H1 (cell line): ENCODE results near the gene XPO1. TPM values are rescaled to one million over a fixed set of nuclear protein-coding genes. Genes with fewer than 3 reads are reported as not detected.

Experiments used
- CTCF ChIA-PET: fragments of 300-600 bp; sonication (Branson Sonifier 250); formaldehyde crosslinking; loops from one replicate; lab custom pipeline; 2021; ENCODE audit not compliant: partially characterized antibody; lab: Charles Lee
- POLR2A ChIA-PET: fragments of 300-600 bp; sonication (Branson Sonifier 250); formaldehyde crosslinking; loops from one replicate; lab custom pipeline; 2021; ENCODE audit warnings: inconsistent platforms; ENCODE audit not compliant: partially characterized antibody; lab: Charles Lee
- DNase-seq, 2 experiments: peaks; one replicate each; pipeline versions ENCODE4 v3.0.0 to v3.0.0-alpha.2; 2010 to 2022; ENCODE audit warnings: low spot score in 2 of 2, low read depth in 1 of 2, mixed read lengths in 1 of 2
- FAIRE-seq: peaks from 2 replicates; lab custom pipeline; 2011; peaks lifted over from hg19 to GRCh38; lab: Jason Lieb, UNC
- H2AFZ ChIP-seq: 2 replicates; pipeline ENCODE4 v1.8.1; 2012; ENCODE audit warnings: low read length, inconsistent platforms
- H2AK5ac ChIP-seq: 2 replicates; pipeline ENCODE4 v1.6.1; 2013; ENCODE audit warnings: low read depth, low read length
- H2BK120ac ChIP-seq: replicated peaks from 2 replicates; pipeline ENCODE3; 2013; ENCODE audit warnings: low read depth, low read length, inconsistent platforms
- H2BK12ac ChIP-seq: 2 replicates; pipeline ENCODE4 v1.6.1; 2013; ENCODE audit warnings: low read depth, low read length
- H2BK15ac ChIP-seq: 2 replicates; pipeline ENCODE4 v1.6.1; 2013; ENCODE audit warnings: low read length
- H2BK20ac ChIP-seq: 2 replicates; pipeline ENCODE4 v1.6.1; 2013; ENCODE audit warnings: low read length
- H2BK5ac ChIP-seq: 2 replicates; pipeline ENCODE4 v1.6.1; 2013; ENCODE audit warnings: low read depth, low read length
- H3K14ac ChIP-seq: 2 replicates; pipeline ENCODE4 v1.6.1; 2013; ENCODE audit warnings: inconsistent platforms; ENCODE audit not compliant: insufficient read length
- H3K18ac ChIP-seq: 2 replicates; pipeline ENCODE4 v1.6.1; 2013; ENCODE audit warnings: low read length; ENCODE audit errors: extremely low read depth
- H3K23ac ChIP-seq: 2 replicates; pipeline ENCODE4 v1.6.1; 2013; ENCODE audit warnings: inconsistent platforms; ENCODE audit not compliant: insufficient read length
- H3K23me2 ChIP-seq: 2 replicates; pipeline ENCODE4 v1.6.1; 2013; ENCODE audit warnings: low read depth, low read length
- H3K27ac ChIP-seq: 2 replicates; pipeline ENCODE4 v1.6.1; 2011; ENCODE audit warnings: low read depth, low read length, inconsistent platforms
- H3K27me3 ChIP-seq, 4 experiments: replicated peaks in 1 of 4; 1 replicate in 1 of 4; 2 replicates in 3 of 4; pipeline versions ENCODE4 v1.6.1 to v1.8.1; 2011 to 2013; ENCODE audit warnings: low read length in 3 of 4, mild to moderate bottlenecking in 3 of 4, inconsistent platforms in 2 of 4, mixed read lengths in 2 of 4, moderate library complexity in 1 of 4; ENCODE audit not compliant: control insufficient read depth in 3 of 4, insufficient read depth in 3 of 4; ENCODE audit errors: extremely low read depth in 1 of 4
- H3K36me3 ChIP-seq, 4 experiments: 2 replicates each; pipeline versions ENCODE4 v1.6.1 to v1.8.1; 2011 to 2013; ENCODE audit warnings: mild to moderate bottlenecking in 4 of 4, low read length in 3 of 4, moderate library complexity in 2 of 4, control low read depth in 1 of 4, inconsistent platforms in 1 of 4; ENCODE audit not compliant: insufficient read depth in 4 of 4, control insufficient read depth in 2 of 4
- H3K4ac ChIP-seq: replicated peaks from 2 replicates; pipeline ENCODE3; 2013; ENCODE audit warnings: low read length, low read depth, mixed read lengths, inconsistent platforms; ENCODE audit not compliant: insufficient read length
- H3K4me1 ChIP-seq, 4 experiments: replicated peaks in 1 of 4; 1 replicate in 1 of 4; 2 replicates in 3 of 4; pipeline versions ENCODE4 v1.6.1 to v1.8.1; 2011 to 2013; ENCODE audit warnings: low read length in 3 of 4, inconsistent platforms in 2 of 4, mixed read lengths in 1 of 4; ENCODE audit not compliant: insufficient read depth in 4 of 4, control insufficient read depth in 3 of 4
- H3K4me2 ChIP-seq, 2 experiments: 2 replicates each; pipeline versions ENCODE4 v1.6.1 to v1.8.1; 2011 to 2013; ENCODE audit warnings: low read depth in 2 of 2, low read length in 2 of 2, control low read depth in 1 of 2, inconsistent platforms in 1 of 2, mild to moderate bottlenecking in 1 of 2; ENCODE audit not compliant: insufficient read depth in 1 of 2
- H3K4me3 ChIP-seq, 4 experiments: fragments of 200-600, 300-600 bp in 1 of 4; sonication (generic), shearing (Covaris generic), sonication (Bioruptor Twin) in 1 of 4; 2 replicates each; pipeline versions ENCODE4 v1.5.1 to v1.8.1; 2011 to 2016; ENCODE audit warnings: low read length in 4 of 4, low read depth in 3 of 4, control low read depth in 2 of 4, inconsistent platforms in 2 of 4, mild to moderate bottlenecking in 2 of 4, mixed read lengths in 1 of 4, moderate library complexity in 1 of 4; ENCODE audit not compliant: insufficient read depth in 2 of 4; ENCODE audit errors: extremely low read depth in 1 of 4
- H3K56ac ChIP-seq: replicated peaks from 2 replicates; pipeline ENCODE3; 2013; ENCODE audit warnings: low read depth, mild to moderate bottlenecking, mixed read lengths, low read length, inconsistent platforms; ENCODE audit not compliant: insufficient read length
- H3K79me1 ChIP-seq: 2 replicates; pipeline ENCODE4 v1.6.1; 2013; ENCODE audit warnings: low read depth, low read length, control low read depth
- H3K79me2 ChIP-seq, 2 experiments: 2 replicates each; pipeline versions ENCODE4 v1.6.1 to v1.8.1; 2012 to 2013; ENCODE audit warnings: low read length in 2 of 2, mild to moderate bottlenecking in 2 of 2, inconsistent platforms in 1 of 2; ENCODE audit not compliant: insufficient read depth in 2 of 2, control insufficient read depth in 1 of 2
- H3K9ac ChIP-seq, 4 experiments: replicated peaks in 1 of 4; 1 replicate in 1 of 4; 2 replicates in 3 of 4; pipeline versions ENCODE4 v1.6.1 to v1.8.1; 2011 to 2013; ENCODE audit warnings: low read depth in 3 of 4, low read length in 3 of 4, control low read depth in 2 of 4, mild to moderate bottlenecking in 2 of 4, moderate library complexity in 2 of 4, inconsistent platforms in 1 of 4; ENCODE audit errors: extremely low read depth in 1 of 4
- H3K9me3 ChIP-seq, 2 experiments: 2 replicates each; pipeline versions ENCODE4 v1.6.1 to v1.8.1; 2012 to 2013; ENCODE audit warnings: mild to moderate bottlenecking in 2 of 2, moderate library complexity in 2 of 2, control low read depth in 1 of 2, inconsistent platforms in 1 of 2, low read depth in 1 of 2, low read length in 1 of 2, mixed read lengths in 1 of 2; ENCODE audit not compliant: insufficient read depth in 2 of 2
- H4K20me1 ChIP-seq, 2 experiments: replicated peaks in 1 of 2; 2 replicates each; pipeline versions ENCODE3 to v1.8.1; 2011 to 2013; ENCODE audit warnings: inconsistent platforms in 2 of 2, low read length in 2 of 2, mild to moderate bottlenecking in 1 of 2; ENCODE audit not compliant: insufficient read depth in 2 of 2, control insufficient read depth in 1 of 2
- H4K5ac ChIP-seq: 2 replicates; pipeline ENCODE4 v1.6.1; 2013; ENCODE audit warnings: low read length, low read depth, mixed read lengths, inconsistent platforms; ENCODE audit not compliant: insufficient read length
- H4K8ac ChIP-seq: 2 replicates; pipeline ENCODE4 v1.8.0; 2013; ENCODE audit warnings: mild to moderate bottlenecking, moderate library complexity, low read length, inconsistent platforms; ENCODE audit not compliant: insufficient read depth; ENCODE audit errors: extremely low read depth
- H4K91ac ChIP-seq: replicated peaks from 2 replicates; pipeline ENCODE3; 2013; ENCODE audit warnings: low read length, mixed read lengths, inconsistent platforms; ENCODE audit not compliant: insufficient read length
- SIX5 ChIP-seq: IDR thresholded peaks from 2 replicates; pipeline ENCODE4 v1.6.1; 2011; ENCODE audit warnings: mild to moderate bottlenecking, low read depth, low read length
- TCF12 ChIP-seq: IDR thresholded peaks from 2 replicates; pipeline ENCODE4 v1.6.1; 2011; ENCODE audit warnings: low read depth, mild to moderate bottlenecking, low read length
- TEAD4 ChIP-seq: IDR thresholded peaks from 2 replicates; pipeline ENCODE4 v1.6.1; 2012; ENCODE audit warnings: low read depth, low read length, inconsistent platforms, mixed read lengths
- WGBS, 2 experiments: shearing (Covaris generic) in 1 of 2; methylation state at CpG; one replicate each; pipeline versions ENCODE4 v1.1.6 to v1.1.7; 2013 to 2015; ENCODE audit warnings: low lambda C conversion rate in 2 of 2, mixed read lengths in 2 of 2, inconsistent platforms in 1 of 2, low coverage in 1 of 2, missing lambda C conversion rate in 1 of 2; ENCODE audit not compliant: insufficient replicate concordance in 2 of 2, insufficient coverage in 1 of 2, insufficient read length in 1 of 2; ENCODE audit errors: extremely low coverage in 1 of 2, missing lambda C conversion rate in 1 of 2; 5-methylcytosine and 5-hydroxymethylcytosine counted together
- polyA plus RNA-seq, 7 experiments: library from polyadenylated mRNA; depleted of rRNA in 3 of 7; stranded (reverse) in 5 of 7; unstranded in 2 of 7; fragments of >200 nt in 5 of 7; fragments of 200-250 nt in 2 of 7; gene quantifications; 1 replicate in 5 of 7; 2 replicates in 1 of 7; 4 replicates in 1 of 7; pipeline versions ENCODE4 v1.2.1 to v1.2.3, GENCODE V29; 2011 to 2013; ENCODE audit warnings: missing spikeins in 2 of 7, mixed read lengths in 2 of 7
- total RNA-seq: library from RNA; stranded (reverse); fragmentation: NEBNext Ultra II Directional; extraction: Animal tissue kit (Norgen Biotek cat#: 25700); gene quantifications from 2 replicates; pipeline ENCODE4 v1.2.1, GENCODE V29; 2021

XPO1 gene
- total and polyA plus RNA-seq, 2 of the 8 experiments (the other 6 are each of a cell fraction or from before 2014, with no cell fraction given), result 110 to 296 TPM

DNA sequence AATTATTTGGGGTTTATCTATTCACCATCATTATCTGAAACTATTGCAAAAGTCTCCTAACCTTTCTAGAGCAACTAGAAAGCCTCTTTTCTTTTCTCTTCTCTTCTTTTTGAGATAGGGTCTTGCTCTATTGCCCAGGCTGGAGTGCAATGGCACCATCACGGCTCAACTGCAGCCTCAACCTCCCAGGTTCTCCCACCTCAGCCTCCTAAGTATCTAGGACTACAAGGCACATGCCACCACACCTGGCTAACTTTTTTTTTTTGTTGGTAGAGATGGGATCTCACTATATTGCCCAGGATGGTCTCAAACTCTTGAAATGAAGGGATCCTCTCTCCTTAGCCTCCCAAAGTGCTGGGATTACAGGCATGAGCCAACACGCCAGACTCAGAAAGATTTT is 24.5 kb upstream of the XPO1 start:
- no peak overlapping the region for H2BK5ac ChIP-seq
- H3K36me3 ChIP-seq, result no peaks in the 10 kb centered on the region
- H3K18ac ChIP-seq, result no peak overlapping the region
- no peak overlapping the region for H2BK20ac ChIP-seq
- no peak overlapping the region for H3K27ac ChIP-seq
- H3K9ac ChIP-seq, result no peak overlapping the region
- no peak overlapping the region for H3K4ac ChIP-seq
- no peaks in the 10 kb centered on the region for H3K23me2 ChIP-seq
- H4K20me1 ChIP-seq, result no peaks in the 10 kb centered on the region
- no peak overlapping the region for H4K8ac ChIP-seq
- H3K9me3 ChIP-seq, result no peaks in the 10 kb centered on the region
- no peaks in the 10 kb centered on the region for H3K27me3 ChIP-seq
- H4K5ac ChIP-seq, result no peak overlapping the region
- no peaks in the 10 kb centered on the region for H3K4me1 ChIP-seq
- POLR2A ChIA-PET, result no interaction called here
- H3K79me1 ChIP-seq, result no peaks in the 10 kb centered on the region
- H2BK120ac ChIP-seq, result no peak overlapping the region
- FAIRE-seq, result no peak
- 89% methylated on average over 2 of the region's 2 CpGs; no CpG with 5 or more reads in 1 of the 2 experiments for WGBS, 2 experiments
- H3K23ac ChIP-seq, result no peak overlapping the region
- H3K79me2 ChIP-seq, result no peaks in the 10 kb centered on the region
- no peak overlapping the region for H3K4me3 ChIP-seq
- no peak overlapping the region for H2AK5ac ChIP-seq
- no peak overlapping the region for H3K4me2 ChIP-seq
- no peak overlapping the region for H3K14ac ChIP-seq
- no peak overlapping the region for H2AFZ ChIP-seq
- no peak overlapping the region for H2BK15ac ChIP-seq
- no peak overlapping the region for H3K56ac ChIP-seq
- H2BK12ac ChIP-seq, result no peak overlapping the region
- CTCF ChIA-PET, result no interaction called here
- H4K91ac ChIP-seq, result no peak overlapping the region
- no peak for DNase-seq
- TF ChIP-seq TCF12 (no peak), TEAD4 (no peak), SIX5 (no peak)
